Ascending aorta (tissue), 2 donors: ENCODE data around the gene FOXP1. TPM values are rescaled to one million over a fixed set of nuclear protein-coding genes. Genes with fewer than 3 reads are reported as not detected.

Source experiments
- DNase-seq, 2 donors: peaks; one replicate each; pipeline ENCODE4 v3.0.0-alpha.2; 2019; ENCODE audit warnings: low spot score in 2 of 2
- H3K27ac ChIP-seq, 2 donors: fragments of 200-600 bp; sonication (generic); one replicate each; pipeline ENCODE4 v1.5.1; 2016 to 2017; ENCODE audit warnings: mild to moderate bottlenecking in 1 of 2
- H3K27me3 ChIP-seq: fragments of 200-600 bp; sonication (generic); one replicate; pipeline ENCODE4 v1.5.1; 2017
- H3K36me3 ChIP-seq, 2 donors: fragments of 200-600 bp; sonication (generic); one replicate each; pipeline ENCODE4 v1.5.1; 2016
- H3K4me1 ChIP-seq, 2 donors: fragments of 200-600 bp; sonication (generic); one replicate each; pipeline ENCODE4 v1.5.1; 2016 to 2017; ENCODE audit warnings: mild to moderate bottlenecking in 1 of 2
- H3K4me3 ChIP-seq, 2 donors: fragments of 200-600 bp; sonication (generic); one replicate each; pipeline ENCODE4 v1.5.1; 2016 to 2017; ENCODE audit warnings: mild to moderate bottlenecking in 1 of 2
- H3K9me3 ChIP-seq, 2 donors: fragments of 200-600 bp; sonication (generic); one replicate each; pipeline ENCODE4 v1.5.1; 2016
- CTCF ChIP-seq, 3 experiments: fragments of 200-600 bp in 2 of 3; fragments of 450-650 bp in 1 of 3; sonication (generic) in 2 of 3; IDR thresholded peaks; one replicate each; pipeline ENCODE4 v1.5.1; 2016 to 2019; ENCODE audit warnings: antibody characterized with exemption in 3 of 3, mild to moderate bottlenecking in 1 of 3, moderate library complexity in 1 of 3
- intact Hi-C: fragments of 100-400 bp; cut with DNase I; formaldehyde crosslinking; loops from one replicate; pipeline ENCODE4 v1.15.1; 2023
- total RNA-seq: library from RNA; depleted of rRNA; stranded (reverse); fragments of >200 nt; gene quantifications from one replicate; pipeline ENCODE4 v1.1.0, GENCODE V29; 2016

Gene FOXP1
- total RNA-seq, 1 donor from 2014 or later = 171 TPM

- Histone ChIP-seq H3K27ac (peak overlapping the region in 1 of 2 donors; percentile 23), H3K36me3 (no peaks in the 10 kb centered on the region), H3K4me1 (peaks cover 0 to 18% of the 10 kb centered on the region in 2 donors), H3K27me3 (no peaks in the 10 kb centered on the region), H3K4me3 (no peak overlapping the region), H3K9me3 (no peaks in the 10 kb centered on the region)
- DNase-seq = no peak
- intact Hi-C loops = no loop called here
- TF ChIP-seq CTCF (IDR thresholded peaks at IDR 0.05) = no peak
Measured at GRCh38 chr3:71232175-71232679, 351.3 kb downstream of the FOXP1 start.

GRCh38 chr3:71231680-71232079, 351.8 kb downstream of the FOXP1 start:
- no peaks in the 10 kb centered on the region for H3K36me3 ChIP-seq
- peak overlapping the region in 1 of 2 donors; percentile 23 for H3K27ac ChIP-seq
- no peak overlapping the region for H3K4me3 ChIP-seq
- no peaks in the 10 kb centered on the region for H3K27me3 ChIP-seq
- no peak for TF ChIP-seq CTCF (IDR thresholded peaks at IDR 0.05)
- no peak for DNase-seq
- intact Hi-C loops = no loop called here
- H3K4me1 ChIP-seq = peaks cover 0 to 23% of the 10 kb centered on the region in 2 donors
- no peaks in the 10 kb centered on the region for H3K9me3 ChIP-seq

- peaks cover 0 to 31% of the 10 kb centered on the region in 2 donors for H3K4me1 ChIP-seq
- intact Hi-C loops = loop anchor here (5.0 kb wide), 4 partner anchors 63 to 352 kb away; partner anchors contain the start of gene FOXP1
Measured at GRCh38 chr3:71229905-71230657, 353.4 kb downstream of the FOXP1 start.

GRCh38 chr3:71228156-71228866, 355.2 kb downstream of the FOXP1 start:
- intact Hi-C loops = loop anchor here (5.0 kb wide), 4 partner anchors 61 to 354 kb away; partner anchors contain the start of gene FOXP1
- Histone ChIP-seq H3K36me3 (no peaks in the 10 kb centered on the region), H3K27ac (peak overlapping the region; percentile 87 to 88), H3K9me3 (no peaks in the 10 kb centered on the region), H3K4me3 (no peak overlapping the region), H3K4me1 (peaks cover 0 to 33% of the 10 kb centered on the region in 2 donors), H3K27me3 (no peaks in the 10 kb centered on the region)
- no peak for TF ChIP-seq CTCF (IDR thresholded peaks at IDR 0.05)
- DNase-seq = no peak

More at GRCh38 chr3:71229905-71230657, 353.4 kb downstream of the FOXP1 start:
- Histone ChIP-seq H3K4me3 (peak overlapping the region; percentile 29 to 47), H3K27me3 (no peaks in the 10 kb centered on the region), H3K36me3 (no peaks in the 10 kb centered on the region), H3K27ac (peak overlapping the region; percentile 59 to 88), H3K9me3 (no peaks in the 10 kb centered on the region)
- DNase-seq = no peak
- no peak for TF ChIP-seq CTCF (IDR thresholded peaks at IDR 0.05)

- no peak for TF ChIP-seq CTCF (IDR thresholded peaks at IDR 0.05)
- H3K4me3 ChIP-seq = peak overlapping the region; percentile 40 to 56
- intact Hi-C loops = loop anchor here (5.0 kb wide), 4 partner anchors 60 to 355 kb away; partner anchors contain the start of gene FOXP1
- H3K36me3 ChIP-seq = no peaks in the 10 kb centered on the region
- H3K27me3 ChIP-seq = no peaks in the 10 kb centered on the region
- peaks cover 0 to 30% of the 10 kb centered on the region in 2 donors for H3K4me1 ChIP-seq
- no peaks in the 10 kb centered on the region for H3K9me3 ChIP-seq
- peak overlapping the region; percentile 87 to 88 for H3K27ac ChIP-seq
- DNase-seq = no peak
Measured at GRCh38 chr3:71227270-71227661, 356.3 kb downstream of the FOXP1 start.
